ENCODE measurements around the gene PRDM10. TPM values are rescaled to one million over a fixed set of nuclear protein-coding genes. Genes with fewer than 3 reads are reported as not detected.
"Not testable (repeated sequence)": the region's sequence is repeated elsewhere in the genome, so short reads cannot be mapped to it uniquely, and the experiment has no call there.

The PRDM10 gene
- total RNA-seq, 1 donor from 2014 or later = 7.9 TPM

DNA sequence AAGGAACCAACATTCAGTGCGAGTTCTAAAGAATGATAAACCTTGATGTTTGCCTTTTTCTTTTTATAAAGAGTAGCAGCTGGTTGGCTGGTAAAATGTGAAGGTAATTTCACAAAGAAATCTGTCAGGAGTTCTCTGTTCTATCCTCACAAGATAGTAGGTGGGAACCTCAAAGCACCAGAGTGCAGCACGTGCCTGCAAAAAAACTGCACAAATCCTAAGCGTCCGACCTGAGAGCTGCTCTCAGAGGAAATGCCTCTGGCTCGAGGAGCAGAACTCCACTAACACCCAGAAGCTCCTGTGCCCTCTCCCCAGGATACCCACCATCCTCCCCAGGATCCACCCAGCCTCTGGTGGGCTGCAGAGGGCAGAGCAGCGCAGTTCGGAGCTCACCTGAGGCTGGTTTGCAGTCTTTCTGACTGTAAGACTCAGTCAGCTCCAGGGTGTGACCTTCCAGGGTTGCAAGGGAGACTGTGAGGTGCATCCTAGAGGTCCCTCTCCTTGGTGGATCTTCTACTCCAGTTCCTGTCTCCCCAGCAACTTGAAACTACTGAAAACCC lies 23.5 kb downstream of the PRDM10 start:
- no peak for DNase-seq (ENCODE audit: extremely low read depth, low read depth, low spot score)

DNA sequence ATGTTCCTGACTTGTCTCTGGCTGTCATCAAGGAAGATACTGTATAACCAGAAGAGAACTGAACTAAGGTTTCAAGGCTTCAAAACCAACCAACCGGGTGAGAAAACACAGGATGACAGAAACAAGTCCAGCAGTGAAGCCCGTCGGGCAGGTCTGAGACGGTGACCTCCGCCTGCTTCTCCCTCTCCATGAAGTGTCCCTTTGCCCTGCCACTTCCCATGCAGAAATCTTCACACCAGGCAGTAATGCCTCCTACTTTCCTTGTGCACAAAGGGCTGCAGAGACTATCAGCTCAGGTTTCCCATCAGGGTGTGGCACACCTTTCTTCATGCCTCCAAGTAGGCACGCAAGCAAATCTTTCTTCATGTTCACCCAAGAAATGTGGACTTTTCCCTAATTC lies 24.2 kb downstream of the PRDM10 start:
- no peak for DNase-seq (ENCODE audit: extremely low read depth, low read depth, low spot score)

DNA sequence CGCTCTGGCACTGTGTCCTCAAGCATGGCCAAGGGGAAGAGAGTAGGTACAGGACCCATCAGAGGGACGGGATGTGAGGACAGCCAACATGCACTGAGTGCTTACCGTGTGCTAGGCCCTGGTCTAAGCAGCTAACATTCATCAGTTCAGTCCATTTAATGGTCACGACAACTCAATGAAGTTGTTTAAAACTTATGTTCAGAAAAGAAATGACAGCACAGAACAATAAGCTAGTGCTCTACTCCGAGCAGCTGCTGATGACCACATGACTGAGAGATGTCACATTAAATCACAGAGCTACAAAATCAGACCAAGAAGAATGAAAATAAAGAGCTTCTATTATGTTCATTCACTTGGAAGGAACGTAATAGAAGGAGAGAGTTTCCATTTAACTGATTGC lies 26.3 kb downstream of the PRDM10 start:
- no peak for DNase-seq (ENCODE audit: extremely low read depth, low read depth, low spot score)

DNA sequence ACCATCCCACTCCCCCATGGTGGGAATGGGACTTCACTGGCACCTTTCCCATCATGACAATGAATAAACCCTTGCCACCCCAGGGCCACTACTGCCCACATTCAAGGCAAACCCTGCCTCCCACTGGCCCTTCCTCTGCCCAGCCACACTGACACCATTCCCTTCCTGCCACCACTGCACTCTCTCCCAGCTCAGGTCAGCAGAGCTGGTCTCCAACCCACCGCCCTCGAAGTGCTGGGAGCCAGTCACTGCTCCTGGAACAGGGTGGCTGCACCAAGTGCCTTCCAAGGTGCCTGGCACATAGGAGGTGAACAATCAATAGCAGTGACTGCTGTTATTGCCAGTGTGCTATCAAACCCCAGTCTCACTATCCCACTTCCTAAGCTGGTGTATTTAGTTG lies 27.1 kb downstream of the PRDM10 start:
- no peak for DNase-seq (ENCODE audit: extremely low read depth, low read depth, low spot score)

DNA sequence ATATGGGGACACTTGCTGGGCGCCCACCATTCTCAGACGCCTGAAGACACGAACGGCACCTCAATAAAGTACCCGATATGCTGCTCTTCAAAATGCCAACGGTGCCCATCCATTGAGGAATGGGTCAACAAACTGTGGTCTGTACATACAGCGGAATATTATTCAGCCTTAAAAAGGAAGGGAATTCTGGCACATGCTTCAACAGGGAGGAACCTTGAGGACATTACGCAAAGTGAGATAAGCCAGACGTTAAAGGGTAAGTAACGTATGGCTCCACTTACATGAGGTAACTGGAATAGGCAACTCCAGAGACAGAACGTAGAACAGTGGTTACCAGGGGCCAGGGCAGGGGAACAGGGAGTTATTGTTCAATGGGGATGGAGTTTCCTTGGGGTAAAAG lies 28.0 kb downstream of the PRDM10 start:
- no peak for DNase-seq (ENCODE audit: extremely low read depth, low read depth, low spot score)

DNA sequence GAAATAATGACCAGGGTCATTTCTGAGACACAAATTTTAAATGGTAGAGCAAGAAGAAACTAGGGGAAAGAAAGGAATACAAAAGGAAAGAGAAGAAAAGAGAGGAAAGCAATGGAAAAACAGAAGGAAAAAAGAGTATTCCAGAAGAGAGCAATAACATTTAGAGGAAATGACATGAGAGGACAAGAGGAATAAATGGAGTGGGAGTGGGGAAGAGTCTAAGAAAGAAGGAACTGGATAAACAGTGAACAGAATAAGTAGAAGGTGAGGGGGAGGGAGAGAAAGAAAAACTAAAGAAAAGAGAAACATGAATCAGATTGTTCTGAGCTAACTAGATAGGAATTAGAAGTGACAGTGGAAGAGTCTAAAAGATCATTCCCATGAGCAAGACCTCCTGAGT lies 28.4 kb downstream of the PRDM10 start:
- DNase-seq (ENCODE audit: extremely low read depth, low read depth, low spot score) = no peak

DNA sequence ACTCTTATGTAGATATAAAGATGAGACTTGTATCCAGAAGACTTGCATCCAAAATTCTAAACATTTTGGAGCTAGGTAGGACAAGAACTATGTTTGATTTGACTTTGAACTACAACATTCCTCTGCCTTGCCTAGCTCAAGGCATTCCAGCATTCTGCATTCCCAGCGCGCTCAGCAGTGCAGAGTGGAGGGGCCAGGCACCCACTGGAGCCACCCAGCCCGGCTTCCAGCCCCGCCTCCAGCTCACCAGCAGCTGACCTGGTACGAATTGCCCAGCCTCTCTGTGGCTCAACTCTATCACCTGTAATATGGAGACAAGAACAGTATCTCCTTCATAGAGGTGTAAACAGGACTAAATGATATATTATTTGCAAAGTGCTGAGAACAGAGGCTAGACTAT lies 28.8 kb downstream of the PRDM10 start:
- DNase-seq (ENCODE audit: extremely low read depth, low read depth, low spot score) = no peak

DNA sequence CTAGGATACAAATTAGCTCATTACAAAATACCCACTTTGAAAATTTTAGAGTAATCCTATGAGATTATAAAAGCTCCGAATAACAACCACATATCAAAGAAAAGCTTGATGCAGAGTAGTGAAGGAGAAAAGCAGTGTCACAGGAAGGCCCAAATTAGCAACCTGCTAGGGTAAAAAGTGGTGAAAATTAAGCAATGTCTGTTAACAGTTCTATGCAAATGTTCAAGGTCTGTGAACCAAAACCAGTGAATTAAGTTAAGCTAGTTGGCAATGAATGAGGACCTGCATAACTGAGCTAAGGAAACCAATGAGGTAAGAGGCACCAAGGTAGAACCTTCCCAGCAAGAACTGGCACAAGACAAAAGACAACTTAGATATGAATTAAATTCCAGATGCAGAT lies 29.6 kb downstream of the PRDM10 start:
- DNase-seq (ENCODE audit: extremely low read depth, low read depth, low spot score) = no peak

DNA sequence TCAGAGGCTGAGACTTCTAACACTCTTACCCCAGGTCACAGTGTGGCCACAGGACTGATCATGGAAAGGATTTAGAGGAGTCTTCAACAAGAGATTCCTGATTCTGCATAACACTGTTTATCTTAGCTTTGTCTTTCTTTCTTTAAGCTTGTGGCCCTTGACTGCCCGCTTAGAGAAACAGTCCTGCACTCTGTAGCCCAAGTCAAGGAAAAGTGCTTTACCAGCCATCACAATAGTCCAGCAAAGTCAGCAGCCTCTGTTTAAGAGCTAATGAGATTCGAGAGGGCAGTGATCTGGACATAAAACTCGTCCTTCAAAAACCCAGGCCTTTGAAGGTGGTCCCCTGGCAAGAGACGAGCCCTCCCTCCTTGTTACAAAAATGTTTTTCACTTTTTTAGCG lies 30.0 kb downstream of the PRDM10 start:
- DNase-seq (ENCODE audit: extremely low read depth, low read depth, low spot score) = no peak

DNA sequence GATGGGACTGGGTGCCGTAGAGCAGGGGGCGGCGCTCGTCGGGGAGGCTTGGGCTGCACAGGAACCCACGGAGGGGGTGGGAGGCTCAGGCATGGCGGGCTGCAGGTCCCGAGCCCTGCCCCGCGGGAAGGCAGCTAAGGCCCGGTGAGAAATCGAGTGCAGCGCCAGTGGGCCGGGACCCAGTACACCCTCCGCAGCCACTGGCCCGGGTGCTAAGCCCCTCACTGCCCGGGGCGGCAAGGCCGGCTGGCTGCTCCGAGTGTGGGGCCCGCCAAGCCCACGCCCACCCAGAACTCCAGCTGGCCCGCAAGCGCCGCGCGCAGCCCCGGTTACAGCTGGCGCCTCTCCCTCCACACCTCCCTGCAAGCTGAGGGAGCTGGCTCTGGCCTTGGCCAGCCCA lies 30.8 kb downstream of the PRDM10 start:
- DNase-seq (ENCODE audit: extremely low read depth, low read depth, low spot score) = not testable (repeated sequence)

DNA sequence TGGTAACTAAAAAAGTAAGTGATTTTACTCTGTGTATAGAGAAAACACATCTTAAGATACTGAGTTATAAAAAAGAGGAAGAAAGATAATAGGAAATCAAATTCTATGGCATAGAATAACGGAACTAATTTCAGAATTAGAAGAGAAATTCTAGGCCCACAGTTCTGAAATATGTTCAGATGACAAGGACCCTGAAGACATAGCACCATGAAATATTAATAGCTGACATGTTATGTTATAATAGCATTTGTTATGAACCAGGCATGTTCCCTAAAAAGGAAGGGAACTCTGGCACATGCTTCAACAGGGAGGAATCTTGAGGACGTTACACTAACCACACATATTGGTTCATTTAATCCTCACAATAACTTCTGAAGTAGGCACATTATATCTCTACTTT lies 32.7 kb downstream of the PRDM10 start:
- DNase-seq (ENCODE audit: extremely low read depth, low read depth, low spot score) = no peak

DNA sequence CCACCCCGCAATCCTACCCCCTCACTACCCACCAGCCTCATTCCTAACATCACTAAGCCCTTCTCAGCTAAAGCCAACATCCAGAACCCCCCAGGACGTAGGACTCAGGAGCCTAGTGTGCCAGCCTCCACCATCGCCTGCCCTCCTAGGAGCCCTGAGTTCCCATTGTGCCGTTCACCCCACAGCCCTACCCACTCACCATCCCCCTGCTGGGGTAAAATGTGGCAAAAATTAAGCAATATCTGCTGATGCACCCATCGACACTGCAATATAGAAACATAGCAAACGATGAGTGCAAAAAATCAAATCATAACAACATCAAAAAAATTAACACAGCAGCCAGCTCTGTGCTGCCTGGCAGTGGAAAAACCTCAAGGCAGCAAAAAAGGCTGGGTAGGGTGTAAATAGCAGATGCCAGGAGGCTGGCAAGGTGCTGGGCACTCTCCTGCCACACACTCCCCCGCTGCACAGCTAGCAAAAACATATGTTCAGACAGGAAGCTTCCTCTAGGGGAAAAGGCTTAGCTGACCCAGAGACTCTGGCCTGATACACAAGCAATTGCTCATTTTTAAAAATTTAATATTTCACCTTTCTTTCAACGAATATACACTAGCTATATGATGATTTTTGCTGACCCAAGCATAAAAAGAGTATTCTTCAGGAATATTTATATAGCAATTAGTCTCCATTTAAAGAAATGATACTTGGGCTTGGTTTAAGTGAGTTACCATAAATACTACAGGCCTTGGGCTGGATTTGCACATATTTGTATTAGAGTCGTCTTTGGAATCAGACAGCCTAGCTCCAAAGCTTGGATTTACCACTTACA lies 33.8 kb downstream of the PRDM10 start:
- no peak for DNase-seq (ENCODE audit: extremely low read depth, low read depth, low spot score)

DNA sequence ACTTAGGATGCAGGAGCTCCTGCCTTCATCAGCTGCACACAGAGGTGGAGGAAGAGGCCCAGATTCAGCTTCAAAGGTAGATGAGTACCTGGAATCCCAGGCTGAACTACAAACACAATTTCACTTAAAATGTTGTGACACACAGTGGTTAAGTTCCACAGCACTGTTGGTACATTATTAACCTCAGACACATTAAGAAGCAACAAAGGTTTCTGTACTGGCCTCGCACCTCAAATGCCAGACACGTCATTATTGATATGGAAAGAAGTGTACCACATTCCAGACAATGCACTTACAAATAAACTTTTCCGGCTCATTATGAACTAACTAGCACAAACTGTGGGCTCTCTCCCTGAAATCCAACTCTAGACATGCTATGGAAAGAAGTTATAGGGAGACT lies 34.6 kb downstream of the PRDM10 start:
- no peak for DNase-seq (ENCODE audit: extremely low read depth, low read depth, low spot score)

DNA sequence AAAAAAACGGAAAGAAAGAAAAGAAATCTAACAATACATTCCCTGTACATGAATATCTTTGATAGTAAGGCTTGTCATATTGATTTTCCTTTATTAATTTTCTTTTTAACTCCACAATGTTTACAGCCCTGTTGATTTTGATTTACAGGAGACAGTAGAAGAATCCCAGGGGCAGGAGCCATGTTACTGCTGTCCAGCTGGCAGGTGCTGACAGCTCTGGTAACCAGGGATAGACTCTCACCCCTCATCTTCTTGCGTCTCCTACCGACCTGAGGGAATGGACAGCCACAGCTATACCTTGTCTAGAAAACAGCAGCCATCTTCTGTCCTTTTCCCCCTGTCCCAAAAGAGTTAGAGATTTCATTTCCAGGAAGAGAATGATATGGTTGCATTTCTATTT lies 37.4 kb downstream of the PRDM10 start:
- DNase-seq (ENCODE audit: extremely low read depth, low read depth, low spot score) = no peak

DNA sequence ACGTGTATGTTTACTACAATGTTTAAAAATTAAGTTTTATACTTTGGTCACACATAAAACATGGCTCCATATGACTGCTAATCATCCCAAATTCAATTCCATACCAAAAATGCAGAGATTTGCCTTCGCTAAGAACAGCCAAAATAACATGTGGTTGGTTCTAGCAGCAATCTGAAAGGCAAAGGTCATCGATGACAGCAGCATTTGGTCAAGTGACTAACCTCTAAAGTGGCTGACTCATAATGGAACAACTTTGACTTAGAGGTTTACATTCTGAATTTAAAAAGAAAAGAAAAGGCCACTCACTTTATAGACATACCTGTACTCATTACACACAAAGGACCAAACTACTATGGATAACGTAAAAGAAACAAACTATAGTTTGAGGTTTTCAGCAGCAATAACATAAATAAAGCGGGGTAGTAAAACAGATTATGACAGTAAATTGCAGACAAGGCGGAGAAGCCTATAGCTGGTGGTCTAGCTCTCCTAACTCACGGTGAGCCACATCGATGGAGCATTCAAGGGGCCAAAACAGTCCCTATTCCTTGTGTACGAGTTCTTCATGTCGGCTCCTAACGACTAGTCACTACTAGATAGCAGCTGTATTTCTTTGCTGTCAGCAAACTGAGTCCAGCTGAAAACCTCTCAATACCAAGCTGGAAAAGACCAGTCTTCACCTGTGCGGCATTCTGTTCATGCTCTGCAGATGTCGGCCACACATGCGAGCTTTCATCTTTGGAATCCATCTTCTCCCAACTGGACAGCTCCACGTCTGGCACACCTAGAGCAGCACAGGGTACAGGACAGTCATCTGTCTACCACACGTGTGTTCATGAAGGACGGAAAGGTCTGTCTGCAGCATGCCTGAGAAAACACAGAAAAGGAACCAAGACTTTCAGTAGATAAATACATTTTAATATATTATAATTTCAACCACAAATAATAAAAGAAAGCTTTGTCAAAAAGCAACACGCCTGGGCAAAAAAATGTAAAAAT lies 42.1 kb downstream of the PRDM10 start:
- DNase-seq (ENCODE audit: extremely low read depth, low read depth, low spot score) = peak; percentile 29

DNA sequence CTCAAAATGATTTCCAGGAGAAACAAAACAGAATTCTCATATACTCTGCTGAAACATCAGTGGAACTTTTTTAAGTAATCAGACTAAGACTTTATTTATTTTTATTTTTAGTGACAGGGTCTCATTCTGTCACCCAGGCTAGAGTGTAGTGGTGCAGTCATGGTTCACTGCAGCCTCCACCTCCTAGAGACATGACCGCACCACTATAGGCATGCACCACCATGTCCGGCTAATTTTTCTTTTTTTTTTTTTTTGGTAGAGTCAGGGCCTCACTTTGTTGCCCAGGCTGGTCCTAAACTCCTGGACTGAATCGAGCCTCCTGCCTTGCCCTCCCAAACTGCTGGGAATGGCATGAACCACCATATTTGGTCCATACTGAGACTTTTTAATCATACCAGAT lies 42.9 kb downstream of the PRDM10 start:
- no peak for DNase-seq (ENCODE audit: extremely low read depth, low read depth, low spot score)

DNA sequence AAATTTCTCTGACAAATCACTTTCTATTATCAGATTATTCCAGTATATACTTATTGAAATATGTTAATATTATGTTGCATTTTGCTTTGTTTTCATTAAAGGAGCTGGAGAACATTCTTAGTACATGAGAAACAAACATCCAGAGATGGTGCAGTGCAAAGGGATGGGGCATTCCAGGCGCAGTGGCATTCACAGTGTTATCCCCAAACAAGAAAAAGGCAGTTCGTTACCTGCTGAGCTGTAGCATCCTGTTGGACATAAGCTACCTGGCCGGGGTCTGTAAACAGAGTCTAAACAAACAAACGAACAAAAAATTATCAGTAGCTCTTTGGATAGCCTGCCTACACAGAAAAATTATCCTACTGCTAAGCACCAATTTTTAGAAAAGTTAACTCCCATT lies 47.4 kb downstream of the PRDM10 start:
- DNase-seq (ENCODE audit: extremely low read depth, low read depth, low spot score) = no peak

DNA sequence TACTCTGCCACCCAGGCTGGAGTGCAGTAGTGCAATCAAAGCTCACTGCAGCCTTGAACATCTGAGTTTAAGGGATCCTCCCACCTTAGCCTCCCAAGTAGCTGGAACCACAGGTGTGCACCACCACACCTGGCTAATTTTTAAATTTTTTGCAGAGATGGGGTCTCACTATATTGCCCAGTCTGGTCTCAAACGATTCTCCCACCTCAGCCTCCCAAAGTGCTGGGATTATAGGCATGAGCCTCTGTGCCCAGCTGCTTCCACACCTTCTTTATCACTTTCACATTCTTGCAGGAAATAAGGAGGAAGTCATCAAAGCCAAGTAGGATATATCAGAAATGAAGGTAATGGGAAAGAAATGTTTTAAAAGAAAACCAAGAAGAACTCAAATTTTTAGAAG lies 47.9 kb downstream of the PRDM10 start:
- not testable (repeated sequence) for DNase-seq (ENCODE audit: extremely low read depth, low read depth, low spot score)

DNA sequence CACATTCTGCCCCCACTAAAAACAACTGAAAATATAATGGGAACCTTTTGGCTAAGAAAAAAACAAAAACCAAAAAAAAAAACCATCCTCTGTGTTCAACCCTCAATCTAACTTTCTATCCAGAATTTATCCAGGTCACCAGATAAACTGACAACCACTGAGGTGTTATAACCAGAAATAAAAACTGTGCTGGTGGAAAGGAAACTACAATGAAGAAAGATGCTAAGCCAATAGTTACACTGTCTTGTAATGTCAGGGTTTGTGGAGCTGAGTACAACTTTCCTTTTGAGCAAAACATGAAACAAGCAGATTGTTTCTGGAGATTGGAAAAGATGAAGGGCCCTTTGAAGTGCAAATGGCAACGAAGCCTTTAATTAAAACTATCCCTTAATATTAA lies 50.8 kb downstream of the PRDM10 start:
- no peak for DNase-seq (ENCODE audit: extremely low read depth, low read depth, low spot score)

DNA sequence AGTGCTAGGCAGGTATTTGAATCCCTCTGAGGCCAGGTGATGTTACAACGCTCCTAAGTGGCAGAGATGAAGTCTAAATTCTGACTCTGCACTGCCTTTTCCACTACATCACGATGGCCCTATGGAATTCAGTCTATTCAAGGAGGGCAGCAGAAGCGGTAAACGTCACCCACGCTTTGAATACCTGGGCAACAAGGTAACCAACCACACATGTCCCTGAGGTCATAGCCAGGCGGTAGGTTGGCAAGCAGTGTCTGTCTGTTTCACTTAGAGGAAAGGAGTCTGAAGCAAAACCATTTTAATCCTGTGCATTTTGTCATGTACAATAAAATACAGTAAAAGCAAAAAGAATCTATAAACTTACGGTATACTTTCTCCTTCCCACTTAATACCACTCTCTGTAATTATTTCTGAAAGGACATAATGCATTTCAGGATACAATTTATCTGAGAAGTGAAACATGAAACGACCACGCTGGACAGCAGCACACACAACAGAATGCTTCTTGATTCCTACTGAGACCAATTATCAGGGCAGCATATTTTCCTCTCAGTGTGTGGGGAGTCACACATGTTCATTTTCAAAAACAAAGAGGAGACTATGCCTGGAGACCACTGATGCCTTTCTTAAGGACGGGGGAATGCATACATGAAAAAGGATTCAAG lies 51.3 kb downstream of the PRDM10 start:
- DNase-seq (ENCODE audit: extremely low read depth, low read depth, low spot score) = no peak
